GM23338 (cell line): ENCODE results near the gene RNF220. TPM values are rescaled to one million over a fixed set of nuclear protein-coding genes. Genes with fewer than 3 reads are reported as not detected.

Experiments
- ATAC-seq: fragments of 200-7000 bp; cut with Tn5 transposase; 3 replicates; pipeline ENCODE4 v1.9.1; 2020
- DNase-seq: peaks from one replicate; pipeline ENCODE4 v3.0.0-alpha.2; 2015; ENCODE audit warnings: low spot score
- H2AFZ ChIP-seq: fragments of 200-600 bp; sonication (generic); 2 replicates; pipeline ENCODE4 v1.8.0; 2016; ENCODE audit warnings: antibody characterized with exemption, mild to moderate bottlenecking, moderate library complexity
- H3F3A ChIP-seq: fragments of 200-600 bp; sonication (generic); replicated peaks from 2 replicates; pipeline ENCODE4 v1.8.0; 2017; ENCODE audit warnings: antibody characterized with exemption, mixed run types, low read depth
- H3K27ac ChIP-seq: fragments of 200-600 bp; sonication (generic); 2 replicates; pipeline ENCODE4 v1.6.1; 2016; ENCODE audit warnings: low read depth
- H3K27me3 ChIP-seq: fragments of 200-600 bp; sonication (generic); 2 replicates; pipeline ENCODE4 v1.8.0; 2016; ENCODE audit warnings: mild to moderate bottlenecking, mixed run types, moderate library complexity; ENCODE audit not compliant: insufficient read depth
- H3K36me3 ChIP-seq: fragments of 200-600 bp; sonication (generic); 2 replicates; pipeline ENCODE4 v1.8.0; 2016; ENCODE audit warnings: mild to moderate bottlenecking; ENCODE audit not compliant: insufficient read depth
- H3K4me1 ChIP-seq: fragments of 200-600 bp; sonication (generic); 2 replicates; pipeline ENCODE4 v1.8.0; 2016; ENCODE audit warnings: mild to moderate bottlenecking, moderate library complexity; ENCODE audit not compliant: insufficient read depth
- H3K4me2 ChIP-seq: fragments of 200-600 bp; sonication (generic); 2 replicates; pipeline ENCODE4 v1.7.1; 2017; ENCODE audit warnings: mixed run types
- H3K4me3 ChIP-seq: fragments of 200-600 bp; sonication (generic); 2 replicates; pipeline ENCODE4 v1.6.1; 2016; ENCODE audit warnings: mixed run types
- H3K79me2 ChIP-seq: fragments of 200-600 bp; sonication (generic); replicated peaks from 2 replicates; pipeline ENCODE4 v1.8.0; 2017; ENCODE audit warnings: mild to moderate bottlenecking; ENCODE audit not compliant: insufficient read depth
- H3K9me2 ChIP-seq: fragments of 200-600 bp; sonication (generic); 2 replicates; pipeline ENCODE4 v1.8.0; 2017; ENCODE audit not compliant: insufficient read depth
- H4K20me1 ChIP-seq: fragments of 200-600 bp; sonication (generic); replicated peaks from 2 replicates; pipeline ENCODE4 v1.8.0; 2017; ENCODE audit warnings: mild to moderate bottlenecking; ENCODE audit not compliant: insufficient read depth
- H3K27ac Mint-ChIP-seq: 2 replicates; pipeline ENCODE4 v1.8.0; 2020; ENCODE audit warnings: inconsistent platforms, mild to moderate bottlenecking, moderate library complexity, mixed read lengths
- H3K27me3 Mint-ChIP-seq: 3 replicates; pipeline ENCODE4 v1.8.0; 2022; ENCODE audit warnings: low read depth, mild to moderate bottlenecking, moderate library complexity, mixed read lengths, inconsistent platforms; ENCODE audit not compliant: insufficient read depth, poor library complexity
- H3K36me3 Mint-ChIP-seq: 3 replicates; pipeline ENCODE4 v1.8.0; 2021; ENCODE audit warnings: low read depth, mild to moderate bottlenecking, inconsistent platforms, moderate library complexity, mixed read lengths
- H3K4me1 Mint-ChIP-seq: 3 replicates; pipeline ENCODE4 v1.8.0; 2020; ENCODE audit warnings: mild to moderate bottlenecking, inconsistent platforms, mixed read lengths
- H3K4me3 Mint-ChIP-seq: 3 replicates; pipeline ENCODE4 v1.8.0; 2021; ENCODE audit warnings: moderate library complexity, mild to moderate bottlenecking, inconsistent platforms, mixed read lengths
- H3K9me3 Mint-ChIP-seq: 3 replicates; pipeline ENCODE4 v1.8.0; 2020; ENCODE audit warnings: moderate library complexity, mild to moderate bottlenecking, inconsistent platforms, mixed read lengths
- CREB1 ChIP-seq: fragments of 250-450 bp; sonication (Bioruptor Pico); IDR thresholded peaks from 2 replicates; pipeline ENCODE4 v1.5.0; 2020; ENCODE audit warnings: low read depth, mild to moderate bottlenecking, moderate library complexity
- EZH2 ChIP-seq: fragments of 200-600 bp; sonication (generic); IDR thresholded peaks from one replicate; pipeline ENCODE4 v1.8.0; 2017; ENCODE audit warnings: antibody characterized with exemption, mild to moderate bottlenecking, low read depth; ENCODE audit not compliant: unreplicated experiment
- EZH2phosphoT487 ChIP-seq: fragments of 200-600 bp; sonication (generic); IDR thresholded peaks from one replicate; pipeline ENCODE4 v1.8.1; 2018; ENCODE audit warnings: antibody characterized with exemption; ENCODE audit not compliant: unreplicated experiment
- JUNB ChIP-seq: IDR thresholded peaks from one replicate; pipeline ENCODE4 v1.6.1; 2016; ENCODE audit warnings: antibody characterized with exemption; ENCODE audit not compliant: unreplicated experiment
- NANOG ChIP-seq: IDR thresholded peaks from 2 replicates; pipeline ENCODE4 v1.6.1; 2016; ENCODE audit warnings: antibody characterized with exemption, borderline replicate concordance
- POLR2AphosphoS5 ChIP-seq: IDR thresholded peaks from 2 replicates; pipeline ENCODE4 v1.6.1; 2016; ENCODE audit warnings: antibody characterized with exemption, low read depth
- STAT1 ChIP-seq: IDR thresholded peaks from one replicate; pipeline ENCODE4 v1.6.1; 2016; ENCODE audit warnings: antibody characterized with exemption; ENCODE audit not compliant: unreplicated experiment
- ZNF114 ChIP-seq: fragments of 250-450 bp; sonication (Bioruptor Pico); IDR thresholded peaks from 2 replicates; pipeline ENCODE4 v1.5.0; 2020; ENCODE audit warnings: mild to moderate bottlenecking, moderate library complexity
- ZNF331 ChIP-seq: fragments of 250-450 bp; sonication (Bioruptor Pico); IDR thresholded peaks from 2 replicates; pipeline ENCODE4 v1.5.0; 2020; ENCODE audit warnings: low read depth, mild to moderate bottlenecking, moderate library complexity
- polyA plus RNA-seq: library from polyadenylated mRNA; unstranded; fragments of >200 nt; fragmentation: Nextera tagmentation; extraction: Ambion mirVana; gene quantifications from 2 replicates; pipeline ENCODE4 v1.2.1, GENCODE V29; 2016
- total RNA-seq: library from RNA; depleted of rRNA; stranded (reverse); fragments of >200 nt; shearing (Covaris generic); gene quantifications from 2 replicates; pipeline ENCODE4 v1.2.3, GENCODE V29; 2014
- TF ChIP-seq, protein P1 (sequence below): IDR thresholded peaks from one replicate; pipeline ENCODE4 v1.6.1; 2018; ENCODE audit warnings: antibody characterized with exemption; ENCODE audit not compliant: unreplicated experiment
- TF ChIP-seq, protein P2 (sequence below): IDR thresholded peaks from 2 replicates; pipeline ENCODE4 v1.6.1; 2016; ENCODE audit warnings: antibody characterized with exemption
- TF ChIP-seq, protein P3 (sequence below): fragments of 250-450 bp; sonication (Bioruptor Pico); IDR thresholded peaks from 2 replicates; pipeline ENCODE4 v1.5.0; 2020; ENCODE audit warnings: mild to moderate bottlenecking, moderate library complexity
- TF ChIP-seq, protein P4 (sequence below), 2 experiments: fragments of 200-600 bp in 1 of 2; sonication (generic) in 1 of 2; conservative IDR thresholded peaks; 2 replicates each; pipeline versions ENCODE4 v1.5.1 to v1.6.1; 2016 to 2017; ENCODE audit warnings: antibody characterized with exemption in 2 of 2, low read depth in 2 of 2, mild to moderate bottlenecking in 2 of 2, moderate library complexity in 1 of 2

RNF220 gene
- total and polyA plus RNA-seq, 2 experiments from 2014 or later, result 72.8 to 168 TPM

DNA sequence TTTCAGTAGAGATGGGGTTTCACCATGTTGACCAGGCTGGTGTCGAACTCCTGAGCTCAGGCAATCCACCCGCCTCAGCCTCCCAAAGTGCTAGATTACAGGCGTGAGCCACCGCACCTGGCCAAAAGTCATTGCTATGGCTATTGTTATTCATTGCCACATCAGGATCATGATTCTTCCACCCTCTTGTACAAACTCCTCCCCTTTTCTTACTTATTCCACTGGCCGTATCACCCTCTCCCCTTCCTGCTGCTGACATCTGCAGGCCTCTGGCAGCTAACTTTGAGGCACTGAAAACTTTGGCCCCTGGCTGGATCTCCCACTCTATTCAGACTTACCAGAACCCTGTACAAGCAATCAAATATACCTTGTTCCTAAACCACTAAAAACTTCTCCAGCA, 258.4 kb downstream of the RNF220 start:
- Histone ChIP-seq H3K4me1 (no peaks in the 10 kb centered on the region), H3K9me2 (no peaks in the 10 kb centered on the region), H3K36me3 (no peaks in the 10 kb centered on the region), H4K20me1 (no peaks in the 10 kb centered on the region), H3K4me3 (no peak overlapping the region), H3F3A (no peaks in the 10 kb centered on the region), H2AFZ (no peak overlapping the region), H3K27ac (no peak overlapping the region), H3K4me2 (no peak overlapping the region), H3K27me3 (no peaks in the 10 kb centered on the region), H3K79me2 (no peaks in the 10 kb centered on the region)
- no peak for DNase-seq
- H3K27ac Mint-ChIP-seq, result no peak overlapping the region
- no peaks in the 10 kb centered on the region for H3K36me3 Mint-ChIP-seq
- no peak overlapping the region; the same call in 2 of the 3 replicates for H3K4me3 Mint-ChIP-seq
- ATAC-seq, result no peak
- H3K27me3 Mint-ChIP-seq, result no peaks in the 10 kb centered on the region
- H3K4me1 Mint-ChIP-seq, result peaks cover 9% of the 10 kb centered on the region
- no peaks in the 10 kb centered on the region for H3K9me3 Mint-ChIP-seq
- TF ChIP-seq STAT1 (no peak), JUNB (no peak), ZNF114 (CRISPR knock-in tag) (no peak), EZH2 (no peak), CREB1 (CRISPR knock-in tag) (no peak), EZH2phosphoT487 (no peak), ZNF331 (CRISPR knock-in tag) (no peak), POLR2AphosphoS5 (no peak), NANOG (no peak)
- TF ChIP-seq, protein P1, sequence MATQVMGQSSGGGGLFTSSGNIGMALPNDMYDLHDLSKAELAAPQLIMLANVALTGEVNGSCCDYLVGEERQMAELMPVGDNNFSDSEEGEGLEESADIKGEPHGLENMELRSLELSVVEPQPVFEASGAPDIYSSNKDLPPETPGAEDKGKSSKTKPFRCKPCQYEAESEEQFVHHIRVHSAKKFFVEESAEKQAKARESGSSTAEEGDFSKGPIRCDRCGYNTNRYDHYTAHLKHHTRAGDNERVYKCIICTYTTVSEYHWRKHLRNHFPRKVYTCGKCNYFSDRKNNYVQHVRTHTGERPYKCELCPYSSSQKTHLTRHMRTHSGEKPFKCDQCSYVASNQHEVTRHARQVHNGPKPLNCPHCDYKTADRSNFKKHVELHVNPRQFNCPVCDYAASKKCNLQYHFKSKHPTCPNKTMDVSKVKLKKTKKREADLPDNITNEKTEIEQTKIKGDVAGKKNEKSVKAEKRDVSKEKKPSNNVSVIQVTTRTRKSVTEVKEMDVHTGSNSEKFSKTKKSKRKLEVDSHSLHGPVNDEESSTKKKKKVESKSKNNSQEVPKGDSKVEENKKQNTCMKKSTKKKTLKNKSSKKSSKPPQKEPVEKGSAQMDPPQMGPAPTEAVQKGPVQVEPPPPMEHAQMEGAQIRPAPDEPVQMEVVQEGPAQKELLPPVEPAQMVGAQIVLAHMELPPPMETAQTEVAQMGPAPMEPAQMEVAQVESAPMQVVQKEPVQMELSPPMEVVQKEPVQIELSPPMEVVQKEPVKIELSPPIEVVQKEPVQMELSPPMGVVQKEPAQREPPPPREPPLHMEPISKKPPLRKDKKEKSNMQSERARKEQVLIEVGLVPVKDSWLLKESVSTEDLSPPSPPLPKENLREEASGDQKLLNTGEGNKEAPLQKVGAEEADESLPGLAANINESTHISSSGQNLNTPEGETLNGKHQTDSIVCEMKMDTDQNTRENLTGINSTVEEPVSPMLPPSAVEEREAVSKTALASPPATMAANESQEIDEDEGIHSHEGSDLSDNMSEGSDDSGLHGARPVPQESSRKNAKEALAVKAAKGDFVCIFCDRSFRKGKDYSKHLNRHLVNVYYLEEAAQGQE, result no peak
- TF ChIP-seq, protein P2, sequence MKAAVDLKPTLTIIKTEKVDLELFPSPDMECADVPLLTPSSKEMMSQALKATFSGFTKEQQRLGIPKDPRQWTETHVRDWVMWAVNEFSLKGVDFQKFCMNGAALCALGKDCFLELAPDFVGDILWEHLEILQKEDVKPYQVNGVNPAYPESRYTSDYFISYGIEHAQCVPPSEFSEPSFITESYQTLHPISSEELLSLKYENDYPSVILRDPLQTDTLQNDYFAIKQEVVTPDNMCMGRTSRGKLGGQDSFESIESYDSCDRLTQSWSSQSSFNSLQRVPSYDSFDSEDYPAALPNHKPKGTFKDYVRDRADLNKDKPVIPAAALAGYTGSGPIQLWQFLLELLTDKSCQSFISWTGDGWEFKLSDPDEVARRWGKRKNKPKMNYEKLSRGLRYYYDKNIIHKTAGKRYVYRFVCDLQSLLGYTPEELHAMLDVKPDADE, result no peak
- TF ChIP-seq, protein P3, sequence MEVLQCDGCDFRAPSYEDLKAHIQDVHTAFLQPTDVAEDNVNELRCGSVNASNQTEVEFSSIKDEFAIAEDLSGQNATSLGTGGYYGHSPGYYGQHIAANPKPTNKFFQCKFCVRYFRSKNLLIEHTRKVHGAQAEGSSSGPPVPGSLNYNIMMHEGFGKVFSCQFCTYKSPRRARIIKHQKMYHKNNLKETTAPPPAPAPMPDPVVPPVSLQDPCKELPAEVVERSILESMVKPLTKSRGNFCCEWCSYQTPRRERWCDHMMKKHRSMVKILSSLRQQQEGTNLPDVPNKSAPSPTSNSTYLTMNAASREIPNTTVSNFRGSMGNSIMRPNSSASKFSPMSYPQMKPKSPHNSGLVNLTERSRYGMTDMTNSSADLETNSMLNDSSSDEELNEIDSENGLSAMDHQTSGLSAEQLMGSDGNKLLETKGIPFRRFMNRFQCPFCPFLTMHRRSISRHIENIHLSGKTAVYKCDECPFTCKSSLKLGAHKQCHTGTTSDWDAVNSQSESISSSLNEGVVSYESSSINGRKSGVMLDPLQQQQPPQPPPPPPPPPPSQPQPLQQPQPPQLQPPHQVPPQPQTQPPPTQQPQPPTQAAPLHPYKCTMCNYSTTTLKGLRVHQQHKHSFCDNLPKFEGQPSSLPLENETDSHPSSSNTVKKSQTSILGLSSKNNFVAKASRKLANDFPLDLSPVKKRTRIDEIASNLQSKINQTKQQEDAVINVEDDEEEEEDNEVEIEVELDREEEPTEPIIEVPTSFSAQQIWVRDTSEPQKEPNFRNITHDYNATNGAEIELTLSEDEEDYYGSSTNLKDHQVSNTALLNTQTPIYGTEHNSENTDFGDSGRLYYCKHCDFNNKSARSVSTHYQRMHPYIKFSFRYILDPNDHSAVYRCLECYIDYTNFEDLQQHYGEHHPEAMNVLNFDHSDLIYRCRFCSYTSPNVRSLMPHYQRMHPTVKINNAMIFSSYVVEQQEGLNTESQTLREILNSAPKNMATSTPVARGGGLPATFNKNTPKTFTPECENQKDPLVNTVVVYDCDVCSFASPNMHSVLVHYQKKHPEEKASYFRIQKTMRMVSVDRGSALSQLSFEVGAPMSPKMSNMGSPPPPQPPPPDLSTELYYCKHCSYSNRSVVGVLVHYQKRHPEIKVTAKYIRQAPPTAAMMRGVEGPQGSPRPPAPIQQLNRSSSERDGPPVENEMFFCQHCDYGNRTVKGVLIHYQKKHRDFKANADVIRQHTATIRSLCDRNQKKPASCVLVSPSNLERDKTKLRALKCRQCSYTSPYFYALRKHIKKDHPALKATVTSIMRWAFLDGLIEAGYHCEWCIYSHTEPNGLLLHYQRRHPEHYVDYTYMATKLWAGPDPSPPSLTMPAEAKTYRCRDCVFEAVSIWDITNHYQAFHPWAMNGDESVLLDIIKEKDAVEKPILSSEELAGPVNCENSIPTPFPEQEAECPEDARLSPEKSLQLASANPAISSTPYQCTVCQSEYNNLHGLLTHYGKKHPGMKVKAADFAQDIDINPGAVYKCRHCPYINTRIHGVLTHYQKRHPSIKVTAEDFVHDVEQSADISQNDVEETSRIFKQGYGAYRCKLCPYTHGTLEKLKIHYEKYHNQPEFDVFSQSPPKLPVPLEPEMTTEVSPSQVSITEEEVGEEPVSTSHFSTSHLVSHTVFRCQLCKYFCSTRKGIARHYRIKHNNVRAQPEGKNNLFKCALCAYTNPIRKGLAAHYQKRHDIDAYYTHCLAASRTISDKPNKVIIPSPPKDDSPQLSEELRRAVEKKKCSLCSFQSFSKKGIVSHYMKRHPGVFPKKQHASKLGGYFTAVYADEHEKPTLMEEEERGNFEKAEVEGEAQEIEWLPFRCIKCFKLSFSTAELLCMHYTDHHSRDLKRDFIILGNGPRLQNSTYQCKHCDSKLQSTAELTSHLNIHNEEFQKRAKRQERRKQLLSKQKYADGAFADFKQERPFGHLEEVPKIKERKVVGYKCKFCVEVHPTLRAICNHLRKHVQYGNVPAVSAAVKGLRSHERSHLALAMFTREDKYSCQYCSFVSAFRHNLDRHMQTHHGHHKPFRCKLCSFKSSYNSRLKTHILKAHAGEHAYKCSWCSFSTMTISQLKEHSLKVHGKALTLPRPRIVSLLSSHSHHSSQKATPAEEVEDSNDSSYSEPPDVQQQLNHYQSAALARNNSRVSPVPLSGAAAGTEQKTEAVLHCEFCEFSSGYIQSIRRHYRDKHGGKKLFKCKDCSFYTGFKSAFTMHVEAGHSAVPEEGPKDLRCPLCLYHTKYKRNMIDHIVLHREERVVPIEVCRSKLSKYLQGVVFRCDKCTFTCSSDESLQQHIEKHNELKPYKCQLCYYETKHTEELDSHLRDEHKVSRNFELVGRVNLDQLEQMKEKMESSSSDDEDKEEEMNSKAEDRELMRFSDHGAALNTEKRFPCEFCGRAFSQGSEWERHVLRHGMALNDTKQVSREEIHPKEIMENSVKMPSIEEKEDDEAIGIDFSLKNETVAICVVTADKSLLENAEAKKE (CRISPR knock-in tag), result no peak
- TF ChIP-seq, protein P4, sequence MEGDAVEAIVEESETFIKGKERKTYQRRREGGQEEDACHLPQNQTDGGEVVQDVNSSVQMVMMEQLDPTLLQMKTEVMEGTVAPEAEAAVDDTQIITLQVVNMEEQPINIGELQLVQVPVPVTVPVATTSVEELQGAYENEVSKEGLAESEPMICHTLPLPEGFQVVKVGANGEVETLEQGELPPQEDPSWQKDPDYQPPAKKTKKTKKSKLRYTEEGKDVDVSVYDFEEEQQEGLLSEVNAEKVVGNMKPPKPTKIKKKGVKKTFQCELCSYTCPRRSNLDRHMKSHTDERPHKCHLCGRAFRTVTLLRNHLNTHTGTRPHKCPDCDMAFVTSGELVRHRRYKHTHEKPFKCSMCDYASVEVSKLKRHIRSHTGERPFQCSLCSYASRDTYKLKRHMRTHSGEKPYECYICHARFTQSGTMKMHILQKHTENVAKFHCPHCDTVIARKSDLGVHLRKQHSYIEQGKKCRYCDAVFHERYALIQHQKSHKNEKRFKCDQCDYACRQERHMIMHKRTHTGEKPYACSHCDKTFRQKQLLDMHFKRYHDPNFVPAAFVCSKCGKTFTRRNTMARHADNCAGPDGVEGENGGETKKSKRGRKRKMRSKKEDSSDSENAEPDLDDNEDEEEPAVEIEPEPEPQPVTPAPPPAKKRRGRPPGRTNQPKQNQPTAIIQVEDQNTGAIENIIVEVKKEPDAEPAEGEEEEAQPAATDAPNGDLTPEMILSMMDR (conservative IDR thresholded peaks at IDR 0.05; ENCODE audit: low read depth in 2 of 2), result no peak
